ENCODE data around the gene POLR1F.
A peak's percentile ranks its signal among the peaks of the same experiment; 100 is the strongest.
"Not testable (repeated sequence)": the region's sequence is repeated elsewhere in the genome, so short reads cannot be mapped to it uniquely, and the experiment has no call there.

The POLR1F gene

GRCh38 chr7:19692111-19692828 lies 16.6 kb downstream of the POLR1F start:
- peaks cover 7% of the 10 kb centered on the region for H3K36me3 Mint-ChIP-seq (ENCODE audit: low read depth)
- no peaks in the 10 kb centered on the region for H3K4me1 Mint-ChIP-seq
- H3K4me3 Mint-ChIP-seq = no peak overlapping the region
- H3K27me3 Mint-ChIP-seq (ENCODE audit: low read depth) = no peaks in the 10 kb centered on the region
- H3K9me3 Mint-ChIP-seq = peaks cover 7% of the 10 kb centered on the region
- H3K27ac Mint-ChIP-seq = no peak overlapping the region
- TF ChIP-seq CTCF (IDR thresholded peaks at IDR 0.05; ENCODE audit: unreplicated experiment in 3 of 3) = no peak

GRCh38 chr7:19690736-19691135 lies 18.1 kb downstream of the POLR1F start:
- H3K4me3 Mint-ChIP-seq = no peak overlapping the region
- H3K9me3 Mint-ChIP-seq = peaks cover 7% of the 10 kb centered on the region
- no peaks in the 10 kb centered on the region for H3K4me1 Mint-ChIP-seq
- H3K36me3 Mint-ChIP-seq (ENCODE audit: low read depth) = peaks cover 1% of the 10 kb centered on the region
- no peak for TF ChIP-seq CTCF (IDR thresholded peaks at IDR 0.05; ENCODE audit: unreplicated experiment in 3 of 3)
- no peaks in the 10 kb centered on the region for H3K27me3 Mint-ChIP-seq (ENCODE audit: low read depth)
- H3K27ac Mint-ChIP-seq = no peak overlapping the region

- peaks cover 12% of the 10 kb centered on the region for H3K9me3 Mint-ChIP-seq
- not testable (repeated sequence) for H3K4me3 Mint-ChIP-seq; H3K36me3 Mint-ChIP-seq (ENCODE audit: low read depth); H3K4me1 Mint-ChIP-seq; H3K27me3 Mint-ChIP-seq (ENCODE audit: low read depth); H3K27ac Mint-ChIP-seq
Measured at GRCh38 chr7:19689130-19689529, 19.7 kb downstream of the POLR1F start.

DNA sequence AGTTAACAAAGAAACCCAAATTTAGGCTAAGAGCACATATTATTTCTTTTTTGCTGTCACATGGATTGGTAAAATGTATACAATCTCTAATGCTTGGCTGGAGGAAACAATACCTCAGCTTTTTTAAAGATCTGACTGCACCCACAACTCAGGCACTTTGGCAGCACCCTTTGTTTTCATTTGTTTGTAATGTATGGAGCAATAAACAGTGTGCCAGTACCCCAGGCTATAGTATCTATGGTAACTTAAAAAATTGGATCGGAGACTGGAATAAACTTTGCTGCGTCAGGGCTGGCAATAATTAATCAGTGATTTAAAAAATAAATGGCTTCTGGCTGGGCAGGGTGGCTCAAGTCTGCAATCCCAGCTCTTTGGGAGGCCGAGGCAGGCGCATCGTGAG lies 27.2 kb downstream of the POLR1F start:
- TF ChIP-seq CTCF (IDR thresholded peaks at IDR 0.05; ENCODE audit: unreplicated experiment in 3 of 3) = no peak
- H3K36me3 Mint-ChIP-seq (ENCODE audit: low read depth) = no peaks in the 10 kb centered on the region
- peaks cover 5% of the 10 kb centered on the region for H3K9me3 Mint-ChIP-seq
- H3K27ac Mint-ChIP-seq = peak overlapping the region in 1 of 3 experiments; percentile 9
- no peaks in the 10 kb centered on the region for H3K4me1 Mint-ChIP-seq
- no peak overlapping the region for H3K4me3 Mint-ChIP-seq
- no peaks in the 10 kb centered on the region for H3K27me3 Mint-ChIP-seq (ENCODE audit: low read depth)

DNA sequence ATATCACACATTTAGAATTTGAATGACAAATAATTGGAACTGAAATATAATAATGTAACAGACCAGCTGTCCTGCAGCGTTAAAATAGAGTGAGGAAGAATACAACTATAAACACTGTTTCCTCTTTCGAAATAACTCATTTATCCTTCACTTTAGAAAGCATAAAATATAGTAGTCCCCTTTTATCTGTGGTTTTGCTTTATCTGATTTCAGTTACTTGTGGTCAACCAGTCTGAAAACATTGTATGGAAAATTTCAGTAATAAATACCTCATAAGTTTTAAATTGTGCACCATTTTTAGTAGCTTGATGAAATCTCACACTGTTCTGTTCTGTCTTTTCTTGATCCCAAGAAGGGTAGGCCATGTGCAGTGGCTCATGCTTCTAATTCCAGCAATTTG lies 31.7 kb downstream of the POLR1F start:
- Mint-ChIP-seq H3K9me3 (no peaks in the 10 kb centered on the region), H3K36me3 (ENCODE audit: low read depth) (no peaks in the 10 kb centered on the region), H3K27me3 (ENCODE audit: low read depth) (no peaks in the 10 kb centered on the region), H3K27ac (no peak overlapping the region), H3K4me1 (no peaks in the 10 kb centered on the region), H3K4me3 (no peak overlapping the region)
- TF ChIP-seq CTCF (IDR thresholded peaks at IDR 0.05; ENCODE audit: unreplicated experiment in 3 of 3) = no peak

DNA sequence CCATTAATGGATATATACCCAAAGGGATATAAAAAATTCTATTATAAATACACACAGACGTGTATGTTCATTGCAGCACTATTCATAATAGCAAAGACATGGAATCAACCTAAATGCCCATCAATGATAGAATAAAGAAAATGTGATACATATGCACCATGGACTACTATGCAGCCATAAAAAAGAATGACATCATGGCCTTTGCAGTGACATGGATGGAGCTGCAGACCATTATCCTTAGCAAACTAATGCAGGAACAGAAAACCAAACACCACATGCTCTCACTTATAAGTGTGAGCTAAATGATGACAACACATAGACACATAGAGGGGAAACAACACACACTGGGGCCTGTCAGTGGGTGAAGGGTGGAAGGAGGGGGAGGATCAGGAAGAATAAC lies 33.0 kb downstream of the POLR1F start:
- Mint-ChIP-seq H3K9me3 (no peaks in the 10 kb centered on the region), H3K4me1 (no peaks in the 10 kb centered on the region), H3K27me3 (ENCODE audit: low read depth) (no peaks in the 10 kb centered on the region), H3K36me3 (ENCODE audit: low read depth) (no peaks in the 10 kb centered on the region), H3K4me3 (no peak overlapping the region), H3K27ac (no peak overlapping the region)
- TF ChIP-seq CTCF (IDR thresholded peaks at IDR 0.05; ENCODE audit: unreplicated experiment in 3 of 3) = no peak

All from nephron (organoid).